Activated naive CD4-positive, alpha-beta T cell treated with Interleukin-2 at 50 U/mL for 16 hours (primary cell): ENCODE measurements around the gene TESMIN.

Source experiments
- DNase-seq: peaks from one replicate; pipeline ENCODE4 v3.0.0-alpha.2; 2020

Gene TESMIN

DNA sequence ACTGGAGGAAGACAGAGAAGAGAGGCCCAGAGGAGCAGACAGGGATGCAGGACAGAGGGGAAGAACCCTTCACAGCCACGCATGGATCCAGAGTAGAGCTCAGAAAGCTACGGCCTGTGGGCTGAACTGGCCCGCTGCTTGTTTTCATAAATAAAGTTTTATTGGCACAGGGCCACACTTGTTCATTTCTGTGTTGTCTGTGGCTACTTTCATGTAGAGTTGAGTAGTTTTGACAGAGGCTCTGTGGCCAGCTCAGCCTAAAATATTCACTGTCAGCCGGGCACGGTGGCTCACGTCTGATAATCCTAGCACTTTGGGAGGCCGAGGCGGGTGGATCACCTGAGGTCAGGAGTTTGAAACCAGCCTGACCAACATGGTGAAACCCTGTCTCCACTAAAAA, 93.2 kb downstream of the TESMIN start:
- DNase-seq = no peak
